Mammary epithelial cell (primary cell): ENCODE results near the gene MPC1.

Source experiments
- EZH2 ChIP-seq: IDR thresholded peaks from 2 replicates; pipeline ENCODE4 v1.6.1; 2012; ENCODE audit warnings: low read length, inconsistent platforms, borderline replicate concordance
- TF ChIP-seq, protein P1 (sequence below), 2 donors: IDR thresholded peaks in 1 of 2; conservative IDR thresholded peaks in 1 of 2; 2 replicates each; pipeline ENCODE4 v1.5.1; 2011 to 2012; ENCODE audit warnings: inconsistent platforms in 2 of 2, low read length in 2 of 2, mild to moderate bottlenecking in 2 of 2, control low read depth in 1 of 2, low read depth in 1 of 2; ENCODE audit not compliant: insufficient read depth in 1 of 2; ENCODE audit errors: extremely low read depth in 1 of 2

- TF ChIP-seq, protein P1, sequence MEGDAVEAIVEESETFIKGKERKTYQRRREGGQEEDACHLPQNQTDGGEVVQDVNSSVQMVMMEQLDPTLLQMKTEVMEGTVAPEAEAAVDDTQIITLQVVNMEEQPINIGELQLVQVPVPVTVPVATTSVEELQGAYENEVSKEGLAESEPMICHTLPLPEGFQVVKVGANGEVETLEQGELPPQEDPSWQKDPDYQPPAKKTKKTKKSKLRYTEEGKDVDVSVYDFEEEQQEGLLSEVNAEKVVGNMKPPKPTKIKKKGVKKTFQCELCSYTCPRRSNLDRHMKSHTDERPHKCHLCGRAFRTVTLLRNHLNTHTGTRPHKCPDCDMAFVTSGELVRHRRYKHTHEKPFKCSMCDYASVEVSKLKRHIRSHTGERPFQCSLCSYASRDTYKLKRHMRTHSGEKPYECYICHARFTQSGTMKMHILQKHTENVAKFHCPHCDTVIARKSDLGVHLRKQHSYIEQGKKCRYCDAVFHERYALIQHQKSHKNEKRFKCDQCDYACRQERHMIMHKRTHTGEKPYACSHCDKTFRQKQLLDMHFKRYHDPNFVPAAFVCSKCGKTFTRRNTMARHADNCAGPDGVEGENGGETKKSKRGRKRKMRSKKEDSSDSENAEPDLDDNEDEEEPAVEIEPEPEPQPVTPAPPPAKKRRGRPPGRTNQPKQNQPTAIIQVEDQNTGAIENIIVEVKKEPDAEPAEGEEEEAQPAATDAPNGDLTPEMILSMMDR (conservative IDR thresholded peaks at IDR 0.05 in 1 of 2, IDR thresholded peaks at IDR 0.05 in 1 of 2; ENCODE audit: extremely low read depth in 1 of 2, insufficient read depth in 1 of 2, low read depth in 1 of 2, low read length in 2 of 2) = no peak
- no peak for TF ChIP-seq EZH2
Measured at GRCh38 chr6:166330612-166331011, 52.1 kb downstream of the MPC1 start.
